Stimulated activated naive CD8-positive, alpha-beta T cell treated with anti-CD3 and anti-CD28 coated beads, Interleukin-15, Interleukin-2, amounts not matched to agents 100 ng/mL and 50 ng/mL, for 24 hours (primary cell): Measurements from ENCODE around the gene B4GALNT4.
"Not testable (repeated sequence)": the region's sequence is repeated elsewhere in the genome, so short reads cannot be mapped to it uniquely, and the experiment has no call there.

Experiments
- H3K27ac Mint-ChIP-seq: one replicate; pipeline ENCODE4 v1.8.0; 2021; ENCODE audit warnings: mild to moderate bottlenecking, mixed read lengths
- H3K27me3 Mint-ChIP-seq: one replicate; pipeline ENCODE4 v1.8.0; 2021; ENCODE audit warnings: mixed read lengths
- H3K36me3 Mint-ChIP-seq: one replicate; pipeline ENCODE4 v1.8.0; 2021; ENCODE audit warnings: low read depth, mixed read lengths
- H3K4me1 Mint-ChIP-seq: one replicate; pipeline ENCODE4 v1.8.0; 2021; ENCODE audit warnings: low read depth, mixed read lengths
- H3K4me3 Mint-ChIP-seq: one replicate; pipeline ENCODE4 v1.8.0; 2021; ENCODE audit warnings: mild to moderate bottlenecking, mixed read lengths
- H3K9me3 Mint-ChIP-seq: one replicate; pipeline ENCODE4 v1.8.0; 2021; ENCODE audit warnings: mixed read lengths

The B4GALNT4 gene

DNA sequence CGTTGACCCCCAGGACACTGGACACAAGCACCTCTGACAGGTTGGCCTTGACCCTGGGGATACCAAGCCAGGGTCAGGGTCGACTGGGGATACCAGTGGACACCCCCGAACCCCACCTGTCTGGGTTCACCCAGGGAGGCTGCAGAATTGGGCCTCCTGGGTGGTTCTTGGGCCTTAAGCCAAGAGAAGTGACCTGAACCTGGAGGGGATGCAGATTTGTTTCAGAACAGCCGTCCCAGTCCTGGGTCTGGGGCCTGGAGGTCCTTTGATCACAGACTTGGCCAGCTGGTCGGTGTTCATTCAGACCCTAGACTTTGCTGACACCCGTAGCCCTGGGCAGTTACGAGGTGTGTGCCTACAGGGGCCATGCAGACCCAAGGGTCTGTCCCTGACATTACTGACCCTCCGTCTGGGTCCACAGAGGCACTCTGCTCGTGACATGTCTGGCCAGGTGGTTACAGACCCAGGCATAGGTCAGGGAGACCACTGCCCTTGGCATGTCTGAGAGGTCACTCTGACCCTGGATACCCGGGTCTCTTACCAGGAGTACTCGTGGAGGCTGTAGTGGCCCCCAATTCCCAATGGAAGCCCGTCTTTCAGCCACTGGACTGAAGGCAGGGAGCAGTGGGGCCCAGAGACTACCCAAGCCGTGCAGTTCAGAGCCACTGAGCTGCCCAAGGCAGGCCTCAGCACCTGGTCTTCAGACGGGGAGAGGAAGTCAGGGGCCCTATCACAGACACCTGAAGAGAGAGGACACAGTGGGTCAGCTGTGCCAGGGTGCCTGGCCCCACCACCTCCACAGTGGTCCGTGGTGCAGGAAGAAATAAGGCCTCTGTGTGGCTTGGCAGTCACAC, 39.1 kb downstream of the B4GALNT4 start:
- Mint-ChIP-seq H3K27me3 (no peaks in the 10 kb centered on the region), H3K4me1 (peaks cover 6% of the 10 kb centered on the region), H3K27ac (no peak overlapping the region), H3K4me3 (no peak overlapping the region), H3K9me3 (no peaks in the 10 kb centered on the region), H3K36me3 (no peaks in the 10 kb centered on the region)

GRCh38 chr11:409008-409599, 39.8 kb downstream of the B4GALNT4 start:
- Mint-ChIP-seq H3K27me3 (no peaks in the 10 kb centered on the region), H3K36me3 (no peaks in the 10 kb centered on the region), H3K4me3 (no peak overlapping the region), H3K4me1 (peaks cover 7% of the 10 kb centered on the region), H3K9me3 (no peaks in the 10 kb centered on the region), H3K27ac (no peak overlapping the region)

DNA sequence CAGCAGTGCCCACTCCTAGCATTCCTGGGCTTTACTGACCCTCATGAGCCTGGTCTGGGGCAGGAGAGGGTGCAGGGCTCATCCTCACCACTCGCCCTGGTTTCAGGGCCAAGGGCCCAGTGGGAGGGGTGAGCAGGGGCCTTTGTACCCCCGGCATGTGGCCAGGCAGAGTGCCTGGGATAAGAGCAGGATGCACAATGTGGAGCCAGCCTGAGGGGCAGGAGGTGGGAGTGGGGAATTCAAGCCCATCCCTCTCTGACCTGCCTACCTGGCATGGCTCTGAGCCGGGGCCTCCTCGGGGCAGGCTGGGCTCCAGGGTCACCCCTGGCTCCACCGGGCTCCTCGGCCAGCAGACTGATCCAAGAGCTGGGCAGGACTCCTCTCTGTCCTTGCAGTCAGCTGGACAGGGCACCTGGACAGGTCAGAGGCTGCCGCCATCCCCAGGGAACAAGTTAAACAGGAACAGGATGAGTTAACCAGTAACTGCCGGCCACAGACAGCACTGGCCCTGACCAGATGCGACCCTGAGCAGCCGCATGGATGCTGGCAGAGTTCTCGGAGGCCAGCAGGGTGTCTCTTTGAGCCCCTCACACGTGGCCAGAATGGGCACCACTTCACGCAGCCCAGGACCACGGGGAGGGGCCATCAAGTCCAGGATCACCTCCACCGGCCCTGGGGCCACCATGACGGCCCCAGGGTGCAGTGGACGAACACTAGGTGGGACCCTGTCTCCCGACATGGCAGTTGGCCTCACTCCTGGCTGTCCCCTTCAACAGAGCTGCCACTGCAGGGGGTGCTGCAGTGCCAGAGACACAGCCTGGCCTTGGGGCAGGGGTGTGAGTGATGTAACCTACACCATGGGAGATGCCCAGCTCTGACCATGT, 40.5 kb downstream of the B4GALNT4 start:
- Mint-ChIP-seq H3K4me1 (peaks cover 15% of the 10 kb centered on the region), H3K9me3 (no peaks in the 10 kb centered on the region), H3K36me3 (no peaks in the 10 kb centered on the region), H3K27me3 (no peaks in the 10 kb centered on the region), H3K27ac (no peak overlapping the region), H3K4me3 (no peak overlapping the region)

GRCh38 chr11:410711-411110, 41.4 kb downstream of the B4GALNT4 start:
- H3K4me3 Mint-ChIP-seq, H3K36me3 Mint-ChIP-seq, H3K9me3 Mint-ChIP-seq, H3K27me3 Mint-ChIP-seq, H3K27ac Mint-ChIP-seq: not testable (repeated sequence)
- peaks cover 23% of the 10 kb centered on the region for H3K4me1 Mint-ChIP-seq

GRCh38 chr11:411520-411919, 42.2 kb downstream of the B4GALNT4 start:
- H3K27me3 Mint-ChIP-seq, H3K27ac Mint-ChIP-seq, H3K4me3 Mint-ChIP-seq, H3K9me3 Mint-ChIP-seq, H3K36me3 Mint-ChIP-seq: not testable (repeated sequence)
- H3K4me1 Mint-ChIP-seq: peaks cover 31% of the 10 kb centered on the region

GRCh38 chr11:412641-413119, 43.4 kb downstream of the B4GALNT4 start:
- H3K4me1 Mint-ChIP-seq: peaks cover 31% of the 10 kb centered on the region
- no peak overlapping the region for H3K27ac Mint-ChIP-seq
- no peak overlapping the region for H3K4me3 Mint-ChIP-seq
- no peaks in the 10 kb centered on the region for H3K9me3 Mint-ChIP-seq
- no peaks in the 10 kb centered on the region for H3K27me3 Mint-ChIP-seq
- H3K36me3 Mint-ChIP-seq: no peaks in the 10 kb centered on the region

- Mint-ChIP-seq H3K27ac (no peak overlapping the region), H3K36me3 (no peaks in the 10 kb centered on the region), H3K4me1 (peaks cover 31% of the 10 kb centered on the region), H3K4me3 (no peak overlapping the region), H3K9me3 (no peaks in the 10 kb centered on the region), H3K27me3 (no peaks in the 10 kb centered on the region)
Measured at GRCh38 chr11:413120-414081, 44.1 kb downstream of the B4GALNT4 start.

GRCh38 chr11:414318-414857, 45.1 kb downstream of the B4GALNT4 start:
- H3K27me3 Mint-ChIP-seq: no peaks in the 10 kb centered on the region

GRCh38 chr11:415640-416041, 46.3 kb downstream of the B4GALNT4 start:
- Mint-ChIP-seq H3K27ac (peak overlapping the region; percentile 61), H3K4me1 (peaks cover 31% of the 10 kb centered on the region), H3K9me3 (no peaks in the 10 kb centered on the region), H3K27me3 (no peaks in the 10 kb centered on the region), H3K4me3 (peak overlapping the region; percentile 73), H3K36me3 (no peaks in the 10 kb centered on the region)

More at GRCh38 chr11:414318-414857, 45.1 kb downstream of the B4GALNT4 start:
- Mint-ChIP-seq H3K27ac (peak overlapping the region; percentile 51), H3K4me3 (peak overlapping the region; percentile 73), H3K36me3 (no peaks in the 10 kb centered on the region), H3K9me3 (no peaks in the 10 kb centered on the region), H3K4me1 (peaks cover 31% of the 10 kb centered on the region)

DNA sequence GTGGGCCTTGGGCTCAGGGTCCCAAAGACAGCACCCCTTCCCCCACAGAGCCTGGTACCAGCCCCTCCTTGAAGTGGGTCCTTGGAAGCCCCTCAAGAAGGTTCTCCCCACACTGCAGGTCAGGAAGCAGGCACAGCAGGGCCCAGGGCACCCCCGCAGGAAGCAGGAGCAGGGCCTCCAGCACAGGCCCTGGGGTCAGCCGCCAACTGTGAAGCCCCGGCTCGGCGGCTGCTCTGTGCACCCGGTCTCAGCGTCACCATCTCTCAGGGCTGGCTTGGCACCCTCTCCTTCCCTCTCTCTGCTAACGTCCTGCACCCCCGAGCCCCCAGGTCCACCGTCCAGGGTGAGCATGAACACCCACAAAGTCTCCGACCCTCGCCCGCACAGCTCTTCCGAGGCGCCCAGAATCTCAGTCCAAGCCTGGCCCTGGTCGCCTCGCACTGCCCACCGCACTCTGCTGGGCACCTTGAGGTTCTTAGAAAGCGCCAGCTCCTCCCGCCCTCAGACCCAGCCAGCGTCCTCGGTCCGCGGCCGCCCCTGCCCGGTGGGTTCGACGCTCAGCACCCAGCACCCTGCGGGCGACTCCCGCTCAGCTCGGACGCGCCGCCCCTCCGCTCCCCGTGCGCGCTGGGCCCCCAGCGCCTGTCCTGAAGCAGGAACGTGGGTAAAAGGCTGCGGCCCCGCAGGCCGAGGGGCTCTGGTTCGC, 46.9 kb downstream of the B4GALNT4 start:
- no peaks in the 10 kb centered on the region for H3K27me3 Mint-ChIP-seq
- H3K4me1 Mint-ChIP-seq: peaks cover 31% of the 10 kb centered on the region
- H3K9me3 Mint-ChIP-seq: no peaks in the 10 kb centered on the region
- H3K36me3 Mint-ChIP-seq: no peaks in the 10 kb centered on the region
- peak overlapping the region; percentile 73 for H3K4me3 Mint-ChIP-seq
- peak overlapping the region; percentile 61 for H3K27ac Mint-ChIP-seq

DNA sequence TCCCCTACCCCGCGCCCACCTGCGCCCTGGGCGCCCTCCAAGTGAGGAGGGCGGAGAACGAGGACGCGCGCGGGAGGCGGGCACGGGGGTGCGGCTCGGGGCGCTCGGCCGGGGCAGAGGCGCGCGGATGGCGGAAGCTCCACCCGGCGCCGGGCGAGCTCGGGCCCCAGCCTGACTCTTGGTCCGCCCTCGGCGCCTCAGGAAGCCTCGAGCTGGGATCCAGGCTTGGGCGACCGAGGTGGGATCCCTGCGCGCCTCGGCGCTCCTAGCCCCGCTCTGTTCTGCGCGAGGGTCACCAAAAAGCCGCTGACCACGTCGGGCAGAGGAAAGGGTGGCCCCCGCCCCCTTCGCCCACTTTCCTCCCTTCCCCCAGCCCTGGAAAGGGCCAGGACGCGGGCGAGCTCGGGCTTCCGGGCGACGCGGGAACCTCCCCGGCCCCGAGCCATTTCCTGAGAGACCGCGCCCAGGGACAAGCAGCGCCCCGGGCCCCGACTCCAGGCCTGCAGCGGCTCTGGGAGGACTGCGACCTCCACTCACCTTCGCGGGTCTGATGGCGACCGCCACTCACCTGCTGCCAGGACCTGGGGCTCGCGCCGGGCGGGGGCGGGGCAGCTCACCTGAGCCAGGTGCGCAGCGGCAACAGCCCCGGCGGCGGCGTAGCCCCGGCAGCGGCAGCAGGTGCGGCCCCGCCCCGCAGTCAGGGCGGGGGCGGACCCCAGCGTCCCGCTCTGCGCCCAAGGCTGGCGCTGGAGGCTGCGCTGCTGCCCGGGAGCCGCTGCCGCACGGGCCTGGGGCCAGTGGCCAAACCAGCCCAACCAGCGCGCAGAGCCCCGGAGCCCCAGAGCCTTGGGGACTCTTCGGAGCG, 47.7 kb downstream of the B4GALNT4 start:
- Mint-ChIP-seq H3K4me1 (peaks cover 31% of the 10 kb centered on the region), H3K9me3 (no peaks in the 10 kb centered on the region), H3K4me3 (peak overlapping the region; percentile 73), H3K27ac (no peak overlapping the region), H3K27me3 (no peaks in the 10 kb centered on the region), H3K36me3 (no peaks in the 10 kb centered on the region)

DNA sequence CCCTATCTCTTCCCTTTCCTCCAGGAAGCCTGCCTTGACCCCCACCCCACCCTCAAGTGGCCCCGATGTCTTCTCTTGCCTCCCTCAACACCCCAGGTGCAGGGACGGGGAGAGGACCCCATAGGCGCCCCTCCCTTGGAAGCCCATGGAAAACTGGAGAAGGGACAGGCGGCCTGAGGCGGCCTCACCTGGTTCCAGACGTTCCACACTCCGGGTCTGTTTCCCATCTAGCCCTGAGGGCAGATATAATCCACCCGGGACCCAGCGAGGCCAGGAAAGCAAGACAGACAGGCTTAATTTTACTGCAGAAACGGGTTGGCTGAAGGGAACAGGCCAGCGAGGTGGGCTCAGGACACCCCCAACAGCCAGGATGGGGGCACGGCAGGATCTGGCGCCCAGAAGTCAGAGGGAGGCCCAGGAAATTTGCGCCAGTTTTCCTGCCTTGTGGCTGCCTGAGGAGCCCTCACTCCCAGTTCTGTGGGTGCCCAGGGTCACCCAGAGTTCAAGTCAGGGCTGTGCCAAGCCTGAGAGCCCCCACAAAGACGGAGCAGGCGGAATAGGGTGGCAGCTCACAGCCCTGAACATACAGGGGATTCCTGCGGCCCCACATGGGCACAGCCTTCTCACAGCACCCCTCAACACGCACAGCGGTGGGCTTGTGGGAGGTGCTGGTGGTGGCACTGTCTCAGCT, 48.5 kb downstream of the B4GALNT4 start:
- peaks cover 31% of the 10 kb centered on the region for H3K4me1 Mint-ChIP-seq
- H3K27me3 Mint-ChIP-seq: no peaks in the 10 kb centered on the region
- H3K4me3 Mint-ChIP-seq: peak overlapping the region; percentile 56
- no peaks in the 10 kb centered on the region for H3K36me3 Mint-ChIP-seq
- no peaks in the 10 kb centered on the region for H3K9me3 Mint-ChIP-seq
- peak overlapping the region; percentile 67 for H3K27ac Mint-ChIP-seq
